IMR-90 (cell line): ENCODE data around the gene ZSWIM8. TPM values are rescaled to one million over a fixed set of nuclear protein-coding genes. Genes with fewer than 3 reads are reported as not detected.

Experiments used
- ATAC-seq: fragments of 200-7000 bp; cut with Tn5 transposase; 2 replicates; pipeline ENCODE4 v1.9.1; 2020; ENCODE audit warnings: low read depth, mild to moderate bottlenecking, moderate library complexity
- BruUV-seq: library from RNA; stranded (reverse); fragments of 400-500 nt; replicated peaks from 2 replicates; lab custom pipeline; 2021; lab: Mats Ljungman, UMichigan
- CTCF ChIA-PET: fragments of 300-600 bp; formaldehyde crosslinking; extraction: SDS; loops from one replicate; lab custom pipeline; 2021; ENCODE audit warnings: antibody characterized with exemption; lab: Yijun Ruan, JAX
- POLR2A ChIA-PET: fragments of 300-600 bp; sonication (Branson Sonifier 250); formaldehyde crosslinking; loops from one replicate; lab custom pipeline; 2022; ENCODE audit warnings: antibody characterized with exemption; ENCODE audit not compliant: unreplicated experiment; lab: Charles Lee
- DNase-seq: peaks from one replicate; pipeline ENCODE4 v3.0.0; 2013
- H2AFZ ChIP-seq: replicated peaks from 2 replicates; pipeline ENCODE3; 2013; ENCODE audit warnings: low read length, mild to moderate bottlenecking; ENCODE audit not compliant: poor library complexity
- H2AK5ac ChIP-seq: 2 replicates; pipeline ENCODE4 v1.6.1; 2013; ENCODE audit warnings: low read depth, low read length, inconsistent platforms
- H2AK9ac ChIP-seq: replicated peaks from 2 replicates; pipeline ENCODE3; 2013; ENCODE audit warnings: mild to moderate bottlenecking, low read depth, low read length, moderate library complexity; ENCODE audit not compliant: poor library complexity
- H2BK120ac ChIP-seq: 2 replicates; pipeline ENCODE4 v1.6.1; 2013; ENCODE audit warnings: low read depth, low read length, inconsistent platforms
- H2BK15ac ChIP-seq: 3 replicates; pipeline ENCODE4 v1.6.1; 2013; ENCODE audit warnings: low read depth, low read length, inconsistent platforms
- H2BK20ac ChIP-seq: 2 replicates; pipeline ENCODE4 v1.6.1; 2013; ENCODE audit warnings: low read depth, mild to moderate bottlenecking, inconsistent platforms, low read length, moderate library complexity
- H2BK5ac ChIP-seq: 2 replicates; pipeline ENCODE4 v1.6.1; 2013; ENCODE audit warnings: mild to moderate bottlenecking, low read depth, low read length, inconsistent platforms; ENCODE audit not compliant: poor library complexity, severe bottlenecking
- H3K14ac ChIP-seq: replicated peaks from 2 replicates; pipeline ENCODE4 v1.6.1; 2013; ENCODE audit warnings: low read depth, low read length, inconsistent platforms
- H3K18ac ChIP-seq: 2 replicates; pipeline ENCODE4 v1.6.1; 2013; ENCODE audit warnings: low read depth, low read length, control low read depth
- H3K23ac ChIP-seq: 2 replicates; pipeline ENCODE4 v1.6.1; 2013; ENCODE audit warnings: low read depth, low read length, inconsistent platforms
- H3K27ac ChIP-seq: 2 replicates; pipeline ENCODE4 v1.5.1; 2013; ENCODE audit warnings: mild to moderate bottlenecking, control low read depth, low read length; ENCODE audit not compliant: insufficient read depth
- H3K27me3 ChIP-seq: 2 replicates; pipeline ENCODE4 v1.6.1; 2013; ENCODE audit warnings: low read length; ENCODE audit not compliant: control insufficient read depth, insufficient read depth
- H3K36me3 ChIP-seq: 2 replicates; pipeline ENCODE4 v1.6.1; 2013; ENCODE audit warnings: low read length, mixed read lengths; ENCODE audit not compliant: control insufficient read depth, insufficient read depth
- H3K4ac ChIP-seq: 2 replicates; pipeline ENCODE4 v1.6.1; 2013; ENCODE audit warnings: low read depth, low read length, inconsistent platforms
- H3K4me1 ChIP-seq: 2 replicates; pipeline ENCODE4 v1.6.1; 2013; ENCODE audit warnings: low read length, mixed read lengths; ENCODE audit not compliant: control insufficient read depth, insufficient read depth
- H3K4me2 ChIP-seq: 2 replicates; pipeline ENCODE4 v1.6.1; 2013; ENCODE audit warnings: low read depth, mild to moderate bottlenecking, control low read depth, low read length, moderate library complexity
- H3K4me3 ChIP-seq: 2 replicates; pipeline ENCODE4 v1.5.1; 2013; ENCODE audit warnings: low read depth, mild to moderate bottlenecking, control low read depth, low read length, moderate library complexity; ENCODE audit not compliant: insufficient read depth
- H3K56ac ChIP-seq: 2 replicates; pipeline ENCODE4 v1.6.1; 2013; ENCODE audit warnings: low read length, inconsistent platforms; ENCODE audit not compliant: insufficient read depth; ENCODE audit errors: extremely low read depth
- H3K79me1 ChIP-seq, 2 experiments: 2 replicates each; pipeline ENCODE4 v1.6.1; 2013; ENCODE audit warnings: low read length in 2 of 2, inconsistent platforms in 1 of 2, low read depth in 1 of 2
- H3K9ac ChIP-seq: 2 replicates; pipeline ENCODE4 v1.6.1; 2013; ENCODE audit warnings: low read depth, low read length, control low read depth
- H3K9me1 ChIP-seq: 2 replicates; pipeline ENCODE4 v1.6.1; 2013; ENCODE audit warnings: low read length, inconsistent platforms; ENCODE audit not compliant: insufficient read depth
- H3K9me3 ChIP-seq: 2 replicates; pipeline ENCODE4 v1.6.1; 2013; ENCODE audit warnings: low read length; ENCODE audit not compliant: control insufficient read depth, insufficient read depth
- H4K20me1 ChIP-seq: 2 replicates; pipeline ENCODE4 v1.6.1; 2013; ENCODE audit warnings: low read length, inconsistent platforms; ENCODE audit not compliant: insufficient read depth
- H4K5ac ChIP-seq: 2 replicates; pipeline ENCODE4 v1.6.1; 2013; ENCODE audit warnings: mild to moderate bottlenecking, low read depth, low read length, control low read depth
- H4K8ac ChIP-seq, 2 experiments: 2 replicates each; pipeline ENCODE4 v1.6.1; 2013; ENCODE audit warnings: low read depth in 2 of 2, low read length in 2 of 2, control low read depth in 1 of 2, inconsistent platforms in 1 of 2
- H4K91ac ChIP-seq: 2 replicates; pipeline ENCODE4 v1.6.1; 2013; ENCODE audit warnings: low read depth, low read length, inconsistent platforms; ENCODE audit not compliant: insufficient read depth
- CHD1 ChIP-seq: IDR thresholded peaks from 2 replicates; pipeline ENCODE4 v1.6.1; 2012; ENCODE audit warnings: low read depth, low read length, improper control_type of control experiment
- FOS ChIP-seq: fragments of 150-350 bp; IDR thresholded peaks from 2 replicates; pipeline ENCODE4 v1.6.1; 2016; ENCODE audit warnings: low read depth, low read length
- MAFK ChIP-seq: IDR thresholded peaks from 2 replicates; pipeline ENCODE4 v1.6.1; 2012; ENCODE audit warnings: low read depth, low read length, improper control_type of control experiment
- NFE2L2 ChIP-seq: fragments of 150-350 bp; IDR thresholded peaks from 2 replicates; pipeline ENCODE4 v1.6.1; 2016; ENCODE audit warnings: low read depth, mild to moderate bottlenecking, low read length
- POLR2A ChIP-seq: IDR thresholded peaks from 2 replicates; pipeline ENCODE4 v1.6.1; 2012; ENCODE audit warnings: mild to moderate bottlenecking, low read depth, low read length
- RAD21 ChIP-seq: IDR thresholded peaks from 2 replicates; pipeline ENCODE4 v1.6.1; 2012; ENCODE audit warnings: low read length, improper control_type of control experiment
- WGBS, 2 experiments: methylation state at CpG; one replicate each; pipeline versions ENCODE4 v1.1.5 to v1.1.7; 2013; ENCODE audit warnings: missing lambda C conversion rate in 2 of 2; ENCODE audit not compliant: insufficient read length in 1 of 2; ENCODE audit errors: extremely low coverage in 2 of 2; 5-methylcytosine and 5-hydroxymethylcytosine counted together
- dilution Hi-C: fragments of 300-500 bp; cut with HindIII; formaldehyde crosslinking; loops from one replicate; pipeline ENCODE4 v1.14.3; 2018; ENCODE audit warnings: low sequenced_read_pairs; ENCODE audit not compliant: unreplicated experiment
- in situ Hi-C: fragments of 300-500 bp; cut with MboI; formaldehyde crosslinking; loops from 3 replicates; pipeline ENCODE4 v1.14.3; 2019; ENCODE audit warnings: low sequenced_read_pairs, inconsistent platforms, mixed read lengths
- intact Hi-C: fragments of 100-400 bp; cut with micrococcal nuclease; formaldehyde crosslinking; loops from 2 replicates; pipeline ENCODE4 v1.10.0; 2022
- polyA plus RNA-seq, 3 experiments: library from polyadenylated mRNA; depleted of rRNA; stranded (reverse); fragments of >200 nt; gene quantifications; 2 replicates each; pipeline ENCODE4 v1.2.3, GENCODE V29; 2012; ENCODE audit warnings: low replicate concordance in 1 of 3
- total RNA-seq: library from RNA; depleted of rRNA; stranded (reverse); fragments of >200 nt; gene quantifications from 2 replicates; pipeline ENCODE4 v1.2.3, GENCODE V29; 2012
- TF ChIP-seq, protein P1 (sequence below): conservative IDR thresholded peaks from 2 replicates; pipeline ENCODE4 v1.5.1; 2012; ENCODE audit warnings: mild to moderate bottlenecking, low read depth, low read length, improper control_type of control experiment
- TF ChIP-seq, protein P2 (sequence below): fragments of 150-350 bp; IDR thresholded peaks from 2 replicates; pipeline ENCODE4 v1.6.1; 2016; ENCODE audit warnings: low read depth, mild to moderate bottlenecking, low read length, moderate library complexity, borderline replicate concordance
- TF ChIP-seq, protein P3 (sequence below): fragments of 150-350 bp; IDR thresholded peaks from 2 replicates; pipeline ENCODE4 v1.6.1; 2017; ENCODE audit warnings: mild to moderate bottlenecking, antibody characterized with exemption, low read length, low read depth

The ZSWIM8 gene
- total and polyA plus RNA-seq, 2 of the 4 experiments (the other 2 are of a cell fraction), result 16.8 to 103 TPM

DNA sequence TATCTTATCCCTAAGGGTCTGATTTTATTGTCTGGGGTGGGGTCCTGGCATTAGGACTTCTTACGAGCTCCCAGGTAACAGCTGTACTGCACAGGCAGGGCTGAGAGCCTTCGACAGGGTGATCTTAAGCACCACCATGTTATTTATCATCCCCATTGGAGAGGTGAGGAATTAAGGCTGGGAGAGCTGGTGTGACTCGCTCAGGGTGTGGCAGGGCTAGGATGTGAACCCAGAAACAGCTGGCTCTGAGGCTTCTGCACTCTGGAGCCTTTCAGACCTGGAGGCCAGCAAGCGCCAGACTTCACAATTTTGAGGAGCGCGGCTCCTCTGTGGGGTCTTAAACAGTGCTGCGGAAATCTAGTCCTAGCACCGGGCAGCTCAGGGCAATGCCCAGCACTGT is 53.4 kb downstream of the ZSWIM8 start:
- ChIA-PET POLR2A (no interaction called here), CTCF (no interaction called here)
- Histone ChIP-seq H3K9me1 (peaks cover 27% of the 10 kb centered on the region; the same call in 1 of the 2 replicates), H2BK5ac (no peak overlapping the region), H3K4me1 (peaks cover 15% of the 10 kb centered on the region), H3K36me3 (peaks cover 32% of the 10 kb centered on the region; the same call in 1 of the 2 replicates), H4K5ac (no peak overlapping the region), H3K27ac (no peak overlapping the region), H3K9me3 (no peaks in the 10 kb centered on the region), H4K20me1 (0 out of 2 replicates have a peak, but pooled peaks cover 3% of the 10 kb centered on the region), H4K91ac (no peak overlapping the region), H3K4me2 (no peak overlapping the region), H3K27me3 (no peaks in the 10 kb centered on the region), H3K14ac (no peak overlapping the region), H2AK9ac (no peak overlapping the region), H2AFZ (no peak overlapping the region), H3K9ac (no peak overlapping the region), H3K79me1 (peaks cover 0 to 18% of the 10 kb centered on the region in 2 experiments; a peak in 3 of 4 replicates), H3K4ac (no peak overlapping the region), H2BK20ac (0 out of 2 replicates have a peak overlapping the region, but pooled peaks have one; percentile 12), H2AK5ac (no peak overlapping the region), H3K4me3 (no peak overlapping the region), H3K23ac (no peak overlapping the region), H3K56ac (no peak overlapping the region), H2BK15ac (no peak overlapping the region), H2BK120ac (no peak overlapping the region), H4K8ac (no peak overlapping the region), H3K18ac (no peak overlapping the region)
- intact Hi-C loops (no loop called here), in situ Hi-C loops (no loop called here), dilution Hi-C loops (no loop called here)
- ATAC-seq, result no peak
- 89% methylated on average over 5 of the region's 8 CpGs; no CpG with 5 or more reads in 1 of the 2 experiments for WGBS, 2 experiments
- DNase-seq, result peak; percentile 27
- no TSS peak for BruUV-seq
- TF ChIP-seq RAD21 (no peak), FOS (no peak), NFE2L2 (no peak), MAFK (no peak), POLR2A (no peak), CHD1 (no peak)
- TF ChIP-seq, protein P1, sequence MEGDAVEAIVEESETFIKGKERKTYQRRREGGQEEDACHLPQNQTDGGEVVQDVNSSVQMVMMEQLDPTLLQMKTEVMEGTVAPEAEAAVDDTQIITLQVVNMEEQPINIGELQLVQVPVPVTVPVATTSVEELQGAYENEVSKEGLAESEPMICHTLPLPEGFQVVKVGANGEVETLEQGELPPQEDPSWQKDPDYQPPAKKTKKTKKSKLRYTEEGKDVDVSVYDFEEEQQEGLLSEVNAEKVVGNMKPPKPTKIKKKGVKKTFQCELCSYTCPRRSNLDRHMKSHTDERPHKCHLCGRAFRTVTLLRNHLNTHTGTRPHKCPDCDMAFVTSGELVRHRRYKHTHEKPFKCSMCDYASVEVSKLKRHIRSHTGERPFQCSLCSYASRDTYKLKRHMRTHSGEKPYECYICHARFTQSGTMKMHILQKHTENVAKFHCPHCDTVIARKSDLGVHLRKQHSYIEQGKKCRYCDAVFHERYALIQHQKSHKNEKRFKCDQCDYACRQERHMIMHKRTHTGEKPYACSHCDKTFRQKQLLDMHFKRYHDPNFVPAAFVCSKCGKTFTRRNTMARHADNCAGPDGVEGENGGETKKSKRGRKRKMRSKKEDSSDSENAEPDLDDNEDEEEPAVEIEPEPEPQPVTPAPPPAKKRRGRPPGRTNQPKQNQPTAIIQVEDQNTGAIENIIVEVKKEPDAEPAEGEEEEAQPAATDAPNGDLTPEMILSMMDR, result no peak
- TF ChIP-seq, protein P2, sequence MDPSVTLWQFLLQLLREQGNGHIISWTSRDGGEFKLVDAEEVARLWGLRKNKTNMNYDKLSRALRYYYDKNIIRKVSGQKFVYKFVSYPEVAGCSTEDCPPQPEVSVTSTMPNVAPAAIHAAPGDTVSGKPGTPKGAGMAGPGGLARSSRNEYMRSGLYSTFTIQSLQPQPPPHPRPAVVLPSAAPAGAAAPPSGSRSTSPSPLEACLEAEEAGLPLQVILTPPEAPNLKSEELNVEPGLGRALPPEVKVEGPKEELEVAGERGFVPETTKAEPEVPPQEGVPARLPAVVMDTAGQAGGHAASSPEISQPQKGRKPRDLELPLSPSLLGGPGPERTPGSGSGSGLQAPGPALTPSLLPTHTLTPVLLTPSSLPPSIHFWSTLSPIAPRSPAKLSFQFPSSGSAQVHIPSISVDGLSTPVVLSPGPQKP, result no peak
- TF ChIP-seq, protein P3, sequence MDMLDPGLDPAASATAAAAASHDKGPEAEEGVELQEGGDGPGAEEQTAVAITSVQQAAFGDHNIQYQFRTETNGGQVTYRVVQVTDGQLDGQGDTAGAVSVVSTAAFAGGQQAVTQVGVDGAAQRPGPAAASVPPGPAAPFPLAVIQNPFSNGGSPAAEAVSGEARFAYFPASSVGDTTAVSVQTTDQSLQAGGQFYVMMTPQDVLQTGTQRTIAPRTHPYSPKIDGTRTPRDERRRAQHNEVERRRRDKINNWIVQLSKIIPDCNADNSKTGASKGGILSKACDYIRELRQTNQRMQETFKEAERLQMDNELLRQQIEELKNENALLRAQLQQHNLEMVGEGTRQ, result no peak
